NCI-H2196 treated with DMSO at 0.1 percent for 48 hours (cell line): ENCODE data around the gene TBC1D3G.
"Not testable (repeated sequence)": the region's sequence is repeated elsewhere in the genome, so short reads cannot be mapped to it uniquely, and the experiment has no call there.

Source experiments
- DNase-seq: peaks from one replicate; lab custom pipeline; 2025; ENCODE audit not compliant: unreplicated experiment; lab: John Stamatoyannopoulos, UW

Gene TBC1D3G

GRCh38 chr17:36323584-36323983 is at the start of gene TBC1D3G:
TBC1D3G (plus strand) TSS chr17:36323884; CDS start chr17:36325412, 1,528 bp downstream.
- DNase-seq, result not testable (repeated sequence)

- DNase-seq, result not testable (repeated sequence)
These were observed 40.4 kb upstream of the TBC1D3G start for GRCh38 chr17:36283256-36283655.

- DNase-seq, result not testable (repeated sequence)
These were observed 39.5 kb upstream of the TBC1D3G start for GRCh38 chr17:36284219-36284618.

GRCh38 chr17:36289965-36290612 is 33.6 kb upstream of the TBC1D3G start:
- DNase-seq, result not testable (repeated sequence)

DNA sequence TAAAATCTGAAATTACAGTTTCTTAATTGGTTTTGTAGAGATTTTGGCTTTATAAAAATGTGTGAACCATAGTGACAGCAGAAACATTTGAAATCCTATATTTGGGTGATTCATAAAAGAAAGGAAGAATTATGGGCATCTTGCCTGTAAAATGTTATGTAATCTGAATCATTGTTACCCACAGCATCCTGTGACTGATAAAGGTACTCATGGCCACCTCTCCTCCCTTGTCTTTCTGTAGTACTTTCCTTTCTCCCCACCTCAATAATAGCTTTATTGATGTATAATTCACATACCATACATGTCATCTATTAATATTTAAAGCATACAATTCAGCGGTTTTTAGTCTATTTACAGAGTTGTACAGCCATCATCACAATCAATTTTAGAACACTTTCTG is 28.5 kb upstream of the TBC1D3G start:
- DNase-seq, result not testable (repeated sequence)

GRCh38 chr17:36315736-36316135 is 7.9 kb upstream of the TBC1D3G start:
- not testable (repeated sequence) for DNase-seq

DNA sequence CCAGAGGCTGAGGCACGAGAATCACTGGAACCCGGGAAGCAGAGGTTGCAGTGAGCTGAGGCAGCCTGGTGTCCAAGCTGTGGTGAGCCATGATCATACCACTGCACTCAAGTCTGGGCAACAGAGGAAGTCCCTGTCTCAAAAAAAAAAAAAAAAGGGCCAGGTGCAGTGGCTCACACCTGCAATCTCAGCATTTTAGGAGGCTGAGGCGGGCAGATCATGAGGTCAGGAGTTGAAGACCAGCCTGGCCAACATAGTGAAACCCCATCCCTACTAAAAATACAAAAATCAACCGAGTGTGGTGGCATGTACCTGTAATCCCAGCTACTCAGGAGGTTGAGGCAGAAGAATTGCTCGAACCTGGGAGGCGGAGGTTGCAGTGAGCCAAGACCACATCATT is 38.8 kb downstream of the TBC1D3G start:
- not testable (repeated sequence) for DNase-seq

- not testable (repeated sequence) for DNase-seq
These were observed 52.3 kb downstream of the TBC1D3G start for GRCh38 chr17:36375938-36376337.
